AG04450 (cell line): ENCODE measurements around the gene SUMO3. TPM values are rescaled to one million over a fixed set of nuclear protein-coding genes. Genes with fewer than 3 reads are reported as not detected.

ENCODE experiments used
- CTCF ChIA-PET: fragments of 300-600, 350-600 bp; formaldehyde crosslinking; extraction: SDS; loops from one replicate; lab custom pipeline; 2022; ENCODE audit warnings: antibody characterized with exemption, inconsistent platforms; lab: Charles Lee
- POLR2A ChIA-PET: fragments of 350-600 bp; formaldehyde crosslinking; extraction: SDS; loops from one replicate; lab custom pipeline; 2021; ENCODE audit warnings: antibody characterized with exemption, inconsistent platforms; lab: Yijun Ruan, JAX
- DNase-seq: peaks from one replicate; pipeline ENCODE4 v3.0.0-alpha.2; 2011; ENCODE audit warnings: low read depth, low spot score
- H3K27ac ChIP-seq: one replicate; pipeline ENCODE4 v1.5.1; 2012; ENCODE audit warnings: low read depth, low read length, control low read depth
- H3K27me3 ChIP-seq: one replicate; pipeline ENCODE4 v1.6.0; 2012; ENCODE audit warnings: low read length; ENCODE audit not compliant: control insufficient read depth, insufficient read depth
- H3K4me3 ChIP-seq: 2 replicates; pipeline ENCODE4 v1.5.1; 2011; ENCODE audit warnings: mild to moderate bottlenecking, low read depth, low read length, control low read depth
- H3K9me3 ChIP-seq: 2 replicates; pipeline ENCODE4 v1.5.1; 2012; ENCODE audit warnings: low read length; ENCODE audit not compliant: control insufficient read depth, insufficient read depth
- polyA plus RNA-seq: library from polyadenylated mRNA; depleted of rRNA; stranded (reverse); fragments of >200 nt; gene quantifications from 2 replicates; pipeline ENCODE4 v1.2.3, GENCODE V29; 2011; rRNA removed
- TF ChIP-seq, protein P1 (sequence below): IDR thresholded peaks from 2 replicates; pipeline ENCODE4 v1.5.1; 2011; ENCODE audit warnings: low read depth, low read length, control low read depth, inconsistent platforms

Gene SUMO3
- polyA plus RNA-seq, 1 experiment: 134 TPM

DNA sequence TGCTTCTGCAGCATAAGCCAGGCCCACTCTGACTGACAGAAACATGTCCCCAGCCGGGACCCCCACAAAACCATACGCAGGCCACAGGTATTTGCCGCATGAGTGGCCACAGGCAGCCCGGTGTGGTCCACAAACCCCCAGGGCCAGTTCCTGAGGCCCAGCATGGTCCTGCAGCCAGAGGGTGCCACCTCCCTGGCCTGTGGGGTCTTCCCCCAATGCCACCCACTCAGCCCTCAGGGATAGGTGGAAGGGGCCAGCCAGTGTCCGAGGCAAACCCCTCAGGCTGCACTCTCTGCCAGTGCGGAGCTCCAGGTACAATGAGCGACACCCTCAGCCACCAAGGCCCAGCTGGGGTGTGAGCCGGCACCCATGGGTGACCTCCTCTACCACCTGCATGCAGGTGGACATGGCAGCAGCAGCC lies 59.7 kb downstream of the SUMO3 start:
- POLR2A ChIA-PET: no interaction called here
- H3K4me3 ChIP-seq: no peak overlapping the region
- TF ChIP-seq, protein P1, sequence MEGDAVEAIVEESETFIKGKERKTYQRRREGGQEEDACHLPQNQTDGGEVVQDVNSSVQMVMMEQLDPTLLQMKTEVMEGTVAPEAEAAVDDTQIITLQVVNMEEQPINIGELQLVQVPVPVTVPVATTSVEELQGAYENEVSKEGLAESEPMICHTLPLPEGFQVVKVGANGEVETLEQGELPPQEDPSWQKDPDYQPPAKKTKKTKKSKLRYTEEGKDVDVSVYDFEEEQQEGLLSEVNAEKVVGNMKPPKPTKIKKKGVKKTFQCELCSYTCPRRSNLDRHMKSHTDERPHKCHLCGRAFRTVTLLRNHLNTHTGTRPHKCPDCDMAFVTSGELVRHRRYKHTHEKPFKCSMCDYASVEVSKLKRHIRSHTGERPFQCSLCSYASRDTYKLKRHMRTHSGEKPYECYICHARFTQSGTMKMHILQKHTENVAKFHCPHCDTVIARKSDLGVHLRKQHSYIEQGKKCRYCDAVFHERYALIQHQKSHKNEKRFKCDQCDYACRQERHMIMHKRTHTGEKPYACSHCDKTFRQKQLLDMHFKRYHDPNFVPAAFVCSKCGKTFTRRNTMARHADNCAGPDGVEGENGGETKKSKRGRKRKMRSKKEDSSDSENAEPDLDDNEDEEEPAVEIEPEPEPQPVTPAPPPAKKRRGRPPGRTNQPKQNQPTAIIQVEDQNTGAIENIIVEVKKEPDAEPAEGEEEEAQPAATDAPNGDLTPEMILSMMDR: no peak
- H3K9me3 ChIP-seq: peaks cover 2% of the 10 kb centered on the region; the same call in 1 of the 2 replicates
- H3K27me3 ChIP-seq: peaks cover 3% of the 10 kb centered on the region
- CTCF ChIA-PET: no interaction called here
- no peak for DNase-seq
- no peak overlapping the region for H3K27ac ChIP-seq

DNA sequence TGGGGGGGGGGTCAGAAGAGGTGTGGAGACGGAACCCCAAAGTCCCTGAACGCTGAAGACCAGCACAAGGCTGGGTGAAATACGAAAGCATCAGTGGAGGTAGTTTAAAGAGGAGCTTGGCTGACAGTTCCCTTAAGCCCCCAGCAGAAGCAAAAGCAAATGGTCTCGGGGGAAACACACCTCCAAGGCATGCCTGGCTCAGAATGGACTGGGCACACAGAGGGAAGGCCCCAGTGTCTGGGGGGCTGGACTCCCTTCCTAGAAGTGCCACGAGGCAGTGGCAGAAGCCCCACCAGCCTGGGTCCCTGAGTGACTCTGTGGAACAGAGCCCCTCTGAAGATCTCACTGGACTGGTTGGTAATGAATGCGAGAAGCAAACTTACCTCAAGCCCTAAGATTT lies 60.1 kb downstream of the SUMO3 start:
- H3K27ac ChIP-seq: no peak overlapping the region
- H3K9me3 ChIP-seq: peaks cover 2% of the 10 kb centered on the region; the same call in 1 of the 2 replicates
- TF ChIP-seq, protein P1: no peak
- peaks cover 7% of the 10 kb centered on the region for H3K27me3 ChIP-seq
- ChIA-PET POLR2A (no interaction called here), CTCF (no interaction called here)
- no peak overlapping the region for H3K4me3 ChIP-seq
- DNase-seq: no peak

DNA sequence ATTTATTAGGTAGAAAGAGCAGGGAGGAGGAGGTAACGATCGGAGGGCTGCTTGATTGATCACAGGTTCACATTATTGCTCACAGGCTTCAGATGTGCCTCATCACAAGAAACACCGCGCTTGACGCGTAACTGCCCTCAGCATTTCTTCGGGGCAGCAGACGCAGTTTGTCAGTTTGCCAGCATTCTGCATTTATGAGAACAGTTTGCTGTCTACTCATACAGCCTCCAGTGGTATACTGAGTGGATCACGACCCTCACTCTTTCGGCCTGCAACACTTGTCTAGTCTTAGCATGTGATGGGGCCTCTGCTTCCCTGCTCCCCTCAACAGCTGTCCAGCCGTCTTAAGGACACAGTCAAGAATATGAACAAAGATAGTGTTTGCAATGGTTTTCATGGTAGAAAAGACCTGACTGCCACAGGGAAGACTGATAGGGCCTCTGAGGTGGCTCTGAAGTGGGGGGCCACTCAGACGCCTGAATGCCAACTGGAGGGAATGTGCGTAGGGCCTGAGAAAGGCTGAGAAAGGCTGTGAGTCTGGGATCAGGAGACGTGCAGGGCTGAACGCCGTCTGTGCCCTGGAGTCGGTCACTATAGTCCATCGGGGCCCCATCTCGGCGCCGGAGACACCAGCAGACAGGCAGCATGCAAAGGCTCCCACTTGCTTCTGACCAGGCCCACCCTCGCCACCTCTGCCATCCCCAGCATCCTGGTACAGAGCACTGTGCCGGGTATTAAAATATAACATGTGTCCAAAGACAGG lies 61.3 kb downstream of the SUMO3 start:
- POLR2A ChIA-PET: no interaction called here
- CTCF ChIA-PET: no interaction called here
- H3K4me3 ChIP-seq: no peak overlapping the region
- H3K27me3 ChIP-seq: peaks cover 7% of the 10 kb centered on the region
- H3K27ac ChIP-seq: no peak overlapping the region
- no peak for DNase-seq
- peaks cover 2% of the 10 kb centered on the region; the same call in 1 of the 2 replicates for H3K9me3 ChIP-seq
- TF ChIP-seq, protein P1: no peak

Other genes with a start within 250 kb of the SUMO3 start
- not detected in 2 replicates for gene KRTAP10-4, start 244.3 kb downstream of the SUMO3 start, polyA plus RNA-seq
- gene KRTAP10-5, start 237.5 kb downstream of the SUMO3 start, polyA plus RNA-seq: not detected in 2 replicates
- not detected in 2 replicates for gene KRTAP10-6, start 225.6 kb downstream of the SUMO3 start, polyA plus RNA-seq
- gene KRTAP10-7, start 217.5 kb downstream of the SUMO3 start, polyA plus RNA-seq: not detected in 2 replicates
- not detected in 2 replicates for gene KRTAP10-8, start 206.0 kb downstream of the SUMO3 start, polyA plus RNA-seq
- not detected in 2 replicates for gene KRTAP10-9, start 191.0 kb downstream of the SUMO3 start, polyA plus RNA-seq
- not detected in 2 replicates for gene KRTAP10-10, start 180.7 kb downstream of the SUMO3 start, polyA plus RNA-seq
- gene KRTAP10-11, start 171.6 kb downstream of the SUMO3 start, polyA plus RNA-seq: not detected in 2 replicates
- not detected in 2 replicates for gene KRTAP12-4, start 163.4 kb downstream of the SUMO3 start, polyA plus RNA-seq
- gene KRTAP12-3, start 160.1 kb downstream of the SUMO3 start, polyA plus RNA-seq: not detected in 2 replicates
- not detected in 2 replicates for gene KRTAP12-2, start 151.1 kb downstream of the SUMO3 start, polyA plus RNA-seq
- not detected in 2 replicates for gene KRTAP12-1, start 135.9 kb downstream of the SUMO3 start, polyA plus RNA-seq
- gene KRTAP10-12, start 120.9 kb downstream of the SUMO3 start, polyA plus RNA-seq: not detected in 2 replicates
- not detected in 2 replicates for gene TSPEAR, start 106.5 kb downstream of the SUMO3 start, polyA plus RNA-seq
- gene UBE2G2, start 16.2 kb downstream of the SUMO3 start, polyA plus RNA-seq: 60.9 and 62.2 TPM in 2 replicates
- 240 and 249 TPM in 2 replicates for gene PTTG1IP, start 55.6 kb upstream of the SUMO3 start, polyA plus RNA-seq
- gene ITGB2, start 102.8 kb upstream of the SUMO3 start, polyA plus RNA-seq: 0.04 TPM in 1 of 2 replicates, not detected in the other
- gene SLX9, start 122.0 kb upstream of the SUMO3 start, polyA plus RNA-seq: 11.4 and 11.9 TPM in 2 replicates